Body of pancreas (tissue), 4 donors: Measurements from ENCODE around the gene RNF223.

Experiments
- CTCF ChIP-seq, 7 experiments: fragments of 450-650 bp in 4 of 7; fragments of 200-600 bp in 3 of 7; sonication (generic) in 3 of 7; IDR thresholded peaks; one replicate each; pipeline ENCODE4 v1.5.1; 2016 to 2019; ENCODE audit warnings: antibody characterized with exemption in 7 of 7
- POLR2A ChIP-seq, 3 donors: fragments of 450-650 bp; IDR thresholded peaks; one replicate each; pipeline ENCODE4 v1.6.1; 2016; ENCODE audit warnings: antibody characterized with exemption in 3 of 3, mild to moderate bottlenecking in 2 of 3

- TF ChIP-seq CTCF (IDR thresholded peaks at IDR 0.05) (no peak), POLR2A (IDR thresholded peaks at IDR 0.05) (no peak)
Measured at GRCh38 chr1:1068517-1069055, 5.5 kb downstream of the RNF223 start.
